Measurements from ENCODE around the gene CCNJL. TPM values are rescaled to one million over a fixed set of nuclear protein-coding genes. Genes with fewer than 3 reads are reported as not detected.

The CCNJL gene
- polyA plus RNA-seq, 4 donors: 6.5 to 9.2 (median 8.7) TPM

DNA sequence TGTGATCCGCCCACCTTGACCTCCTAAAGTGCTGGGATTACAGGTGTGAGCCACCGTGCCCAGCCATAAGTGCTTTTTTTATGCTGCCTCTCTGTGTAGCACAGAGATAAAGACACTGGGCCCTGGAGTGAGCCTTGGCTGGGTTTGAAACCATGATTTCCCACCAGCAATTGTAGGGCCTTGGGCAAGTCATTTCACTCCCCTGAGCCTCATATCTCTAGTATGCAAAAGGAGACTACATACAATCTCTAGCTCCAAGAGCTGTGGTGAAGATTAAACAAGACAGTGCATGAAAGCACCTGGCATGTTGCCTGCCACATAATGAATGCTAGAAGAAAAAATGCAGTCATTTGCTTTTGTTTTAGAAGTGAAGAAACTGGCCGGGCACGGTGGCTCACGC, 79.1 kb downstream of the CCNJL start:
- no peak for DNase-seq (ENCODE audit: low read depth in 4 of 4, low spot score in 3 of 4)

DNA sequence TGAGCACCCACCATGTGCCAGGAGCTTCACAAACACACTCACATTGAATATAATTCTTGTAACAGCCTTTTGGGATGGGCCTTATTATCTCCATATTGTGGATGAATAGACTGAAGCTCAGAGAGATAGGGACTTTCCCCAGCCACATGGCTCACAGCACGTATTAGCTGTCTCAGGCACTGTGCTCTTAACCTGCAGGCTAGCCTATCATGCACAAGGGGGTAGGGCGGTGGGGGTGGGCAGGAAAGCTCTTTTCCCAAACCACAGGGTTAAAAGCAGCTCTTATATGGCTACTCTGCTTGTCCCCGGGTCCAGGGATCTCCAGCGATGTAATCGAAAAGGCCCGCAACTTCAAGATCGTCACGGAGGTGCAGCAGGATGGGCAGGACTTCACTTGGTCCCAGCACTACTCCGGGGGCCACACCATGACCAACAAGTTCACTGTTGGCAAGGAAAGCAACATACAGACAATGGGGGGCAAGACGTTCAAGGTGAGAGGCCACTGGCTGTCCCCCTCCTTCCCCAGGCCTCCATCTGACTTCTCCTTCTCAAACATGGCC, 80.5 kb downstream of the CCNJL start:
- DNase-seq (ENCODE audit: low read depth in 4 of 4, low spot score in 3 of 4): no peak

DNA sequence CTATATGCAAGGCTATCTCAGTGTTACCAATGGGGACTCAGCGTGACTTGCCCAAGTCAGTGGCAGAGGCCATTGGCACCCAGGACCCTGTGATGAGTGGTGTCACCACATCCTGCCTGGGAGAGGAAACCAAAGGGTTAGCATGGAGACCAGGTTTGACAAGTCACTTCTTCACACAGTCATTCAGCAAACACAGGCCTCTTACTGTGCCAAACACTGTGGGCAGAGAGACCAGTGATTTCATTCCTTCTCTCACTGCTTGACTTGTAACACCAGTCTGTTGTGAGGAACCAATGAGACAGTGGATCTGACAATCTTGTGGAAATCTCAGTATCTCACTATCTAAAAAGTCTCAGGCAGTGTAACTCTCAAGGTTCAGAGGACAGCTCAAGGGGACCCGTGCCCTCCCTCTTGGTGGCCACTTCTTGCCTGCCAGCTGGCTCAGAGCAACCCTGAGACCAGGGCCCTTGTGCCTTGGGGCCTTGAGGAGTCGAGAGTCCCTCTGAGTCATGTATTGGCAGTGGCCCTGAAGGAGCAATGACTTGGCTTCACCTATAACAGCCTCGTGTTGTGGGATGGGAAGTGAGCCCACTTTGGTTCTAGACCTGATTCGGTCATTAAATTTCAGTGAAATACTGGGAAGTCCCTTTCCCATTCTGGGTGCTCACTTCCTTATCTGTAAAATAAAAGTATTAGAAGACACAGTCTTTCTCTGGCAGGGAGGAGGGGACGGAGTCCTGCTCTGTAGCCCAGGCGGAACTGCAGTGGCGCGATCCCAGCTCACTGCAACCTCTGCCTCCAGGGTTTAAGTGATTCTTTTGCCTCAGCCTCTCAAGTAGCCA, 81.5 kb downstream of the CCNJL start:
- DNase-seq (ENCODE audit: low read depth in 4 of 4, low spot score in 3 of 4): no peak

DNA sequence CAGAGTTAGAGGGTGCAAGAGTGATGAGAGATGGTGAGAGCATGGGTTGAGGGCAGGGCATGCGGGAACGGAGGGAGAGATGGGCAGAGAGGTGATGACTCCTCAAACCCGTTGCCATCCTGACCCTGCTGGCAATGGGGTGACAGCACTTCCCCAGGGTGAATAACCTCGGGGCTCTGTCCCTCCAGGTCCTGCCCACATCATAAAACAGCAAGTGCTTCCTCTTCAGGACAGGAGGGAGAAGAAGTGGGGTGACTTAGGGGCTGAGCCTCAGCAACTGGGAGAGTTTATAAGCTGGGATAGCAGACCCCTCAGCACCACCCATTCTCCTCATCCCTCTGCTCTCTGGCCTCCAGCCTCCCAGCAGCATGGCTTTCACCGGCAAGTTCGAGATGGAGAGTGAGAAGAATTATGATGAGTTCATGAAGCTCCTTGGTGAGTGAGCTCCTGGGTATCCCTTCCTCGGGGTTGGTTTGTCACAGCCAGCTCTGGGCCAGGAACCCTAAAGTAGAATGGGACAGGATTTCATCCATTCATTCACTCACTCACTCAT, 83.1 kb downstream of the CCNJL start, which contains the start of gene FABP6:
Gene FABP6 (plus strand): TSS at position 317 of the 553 bp plus-strand sequence. CDS start 52 bp downstream, at position 369.
- DNase-seq (ENCODE audit: low read depth in 4 of 4, low spot score in 3 of 4): no peak

DNA sequence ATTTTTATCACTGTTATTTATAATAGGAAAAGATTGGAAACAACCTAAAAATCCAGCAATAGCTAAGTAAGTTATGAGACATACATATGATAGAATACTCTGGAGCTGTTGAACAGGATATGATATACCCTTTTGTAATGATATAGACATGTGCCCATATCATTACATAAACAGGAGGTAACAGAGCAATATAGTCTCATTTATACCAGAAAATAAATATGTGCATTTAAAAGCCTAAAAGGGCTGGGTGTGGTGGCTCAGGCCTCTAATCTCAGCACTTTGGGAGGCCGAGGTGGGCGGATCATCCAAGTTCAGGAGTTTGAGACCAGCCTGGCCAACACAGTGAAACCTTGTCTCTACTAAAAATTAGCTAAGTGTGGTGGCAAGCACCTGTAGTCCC, 85.4 kb downstream of the CCNJL start:
- DNase-seq (ENCODE audit: low read depth in 4 of 4, low spot score in 3 of 4): no peak

DNA sequence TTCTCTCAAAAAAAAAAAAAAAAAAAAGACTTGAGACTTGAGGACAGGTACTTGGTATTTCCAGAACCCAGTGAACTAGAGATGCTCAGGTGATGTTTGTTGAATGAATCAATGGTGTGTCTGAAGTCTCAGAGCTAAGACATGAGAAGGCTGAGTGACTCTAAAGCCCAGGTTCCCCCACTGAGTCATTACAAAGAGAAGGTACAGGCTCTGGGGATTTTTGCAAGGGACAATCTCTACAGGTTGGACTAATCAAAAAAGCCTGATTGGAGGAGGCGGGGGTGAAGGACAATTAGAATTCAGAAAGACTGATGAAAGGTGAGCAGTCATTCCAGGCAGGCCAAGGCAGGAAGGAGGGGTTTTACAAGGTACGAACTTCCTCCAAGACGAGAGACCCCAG, 91.3 kb downstream of the CCNJL start:
- DNase-seq (ENCODE audit: low read depth in 4 of 4, low spot score in 3 of 4): no peak

DNA sequence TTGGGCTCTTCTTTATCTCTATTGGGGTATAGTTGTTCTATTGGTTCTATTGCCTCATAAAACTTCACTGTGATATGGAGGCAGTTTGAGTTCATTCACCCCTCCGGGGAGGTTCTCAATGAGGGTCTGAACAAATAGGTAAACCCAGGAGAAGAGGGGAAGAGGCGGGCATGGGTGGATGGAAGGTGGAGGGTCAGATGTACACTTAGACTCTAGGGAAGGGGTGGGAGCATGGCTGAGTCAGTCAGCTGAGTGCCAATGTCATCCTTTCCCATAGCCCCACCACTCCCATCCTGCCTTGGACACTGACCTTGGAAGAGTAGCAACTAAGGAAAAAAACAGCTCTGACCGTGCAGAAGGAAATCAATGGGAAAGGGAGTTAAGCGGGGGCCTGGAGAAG, 93.0 kb downstream of the CCNJL start:
- DNase-seq (ENCODE audit: low read depth in 4 of 4, low spot score in 3 of 4): no peak

DNA sequence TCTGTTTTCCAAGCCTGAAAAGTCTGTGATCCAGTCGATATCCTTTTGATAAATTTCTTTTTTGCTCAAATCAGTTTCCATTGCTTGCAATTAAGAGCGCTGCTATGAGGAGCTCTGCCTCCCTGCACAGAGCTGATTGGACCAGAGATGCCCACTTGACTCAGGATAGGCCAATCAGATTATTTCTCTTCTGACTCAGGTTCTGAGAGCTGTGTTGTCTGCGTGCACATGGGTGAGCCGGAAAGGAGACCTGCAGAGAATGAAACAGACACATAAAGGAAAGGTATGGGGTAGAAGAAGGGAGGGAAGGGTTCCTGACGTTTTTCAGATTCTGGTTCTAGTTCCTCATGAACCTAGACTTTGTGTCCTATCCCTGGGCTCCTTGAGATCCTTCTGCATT, 98.8 kb downstream of the CCNJL start:
- no peak for DNase-seq (ENCODE audit: low read depth in 4 of 4, low spot score in 3 of 4)

DNA sequence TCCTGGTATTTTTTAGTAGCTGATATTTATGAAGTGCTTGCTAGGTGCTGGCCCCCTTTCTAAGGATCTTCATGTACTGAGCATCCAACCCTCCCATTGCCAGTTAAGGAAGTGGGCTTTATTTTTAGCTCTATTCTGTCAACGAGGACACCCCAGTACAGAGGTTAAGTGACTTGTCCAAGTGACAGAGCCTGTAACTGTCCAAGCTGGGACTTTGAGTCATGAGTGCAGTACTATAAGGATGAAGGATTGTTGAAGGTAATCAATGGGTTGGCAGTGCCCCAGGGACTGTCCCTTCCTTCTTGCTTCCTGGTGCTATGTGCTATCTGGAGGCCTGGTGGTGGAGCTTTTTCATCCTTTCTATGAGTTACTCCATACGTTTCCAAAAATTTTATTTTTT, 101.0 kb downstream of the CCNJL start:
- DNase-seq (ENCODE audit: low read depth in 4 of 4, low spot score in 3 of 4): no peak

DNA sequence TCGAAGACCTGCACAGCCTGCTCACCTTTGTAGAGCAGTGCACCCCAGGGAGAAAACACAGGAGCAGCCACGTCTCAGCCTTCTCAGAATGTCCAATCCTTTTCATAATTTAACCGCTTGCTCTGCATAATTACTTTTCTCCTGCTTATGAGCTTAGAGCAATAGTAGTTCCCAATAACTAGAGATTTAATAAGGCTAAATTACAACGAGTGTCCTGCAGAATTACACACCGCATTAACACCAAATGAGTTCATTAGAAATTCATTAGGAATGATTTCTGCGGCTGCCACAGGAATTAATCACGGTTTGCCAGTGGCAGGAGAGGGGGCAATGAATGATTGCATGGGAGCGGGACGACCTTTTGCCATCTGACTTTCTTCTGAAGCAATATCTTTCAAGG, 101.8 kb downstream of the CCNJL start:
- DNase-seq (ENCODE audit: low read depth in 4 of 4, low spot score in 3 of 4): no peak

DNA sequence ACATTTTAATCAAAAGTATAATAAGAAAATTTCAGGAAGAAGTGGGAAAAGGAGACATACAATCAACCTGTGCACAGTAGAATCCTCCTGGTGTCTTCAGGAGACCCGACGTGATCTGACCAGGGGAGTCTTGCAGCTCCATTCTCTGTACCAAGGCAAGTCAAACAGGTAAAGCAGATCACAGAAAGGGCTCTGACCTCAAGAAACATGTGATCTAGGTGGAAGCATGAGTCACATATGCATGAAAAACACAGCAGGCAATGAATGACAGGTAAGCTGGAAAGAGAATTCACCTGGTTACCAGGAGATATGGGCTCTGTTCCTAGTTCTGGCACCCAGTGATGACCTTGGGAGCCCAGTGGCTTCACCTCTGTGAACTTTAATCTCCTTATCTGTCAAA, 102.4 kb downstream of the CCNJL start:
- no peak for DNase-seq (ENCODE audit: low read depth in 4 of 4, low spot score in 3 of 4)

DNA sequence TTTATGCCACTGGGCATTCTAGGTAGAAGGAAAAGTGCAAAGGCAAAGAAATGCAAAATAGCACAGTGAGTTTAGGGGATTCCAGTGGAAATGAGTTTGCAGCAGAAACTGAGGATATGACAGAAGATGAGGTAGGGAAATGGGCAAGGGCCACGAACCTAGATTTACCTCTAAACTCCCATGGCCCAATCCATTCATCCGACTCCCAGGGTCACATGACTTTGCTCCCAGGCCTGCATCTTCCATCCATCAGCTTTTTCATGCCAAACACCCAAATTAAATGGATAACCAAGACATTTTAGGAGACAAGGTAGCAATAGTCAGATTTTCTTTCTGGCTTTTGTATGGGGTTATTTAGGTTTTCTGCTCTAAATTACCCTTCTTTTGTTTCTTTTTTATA, 105.3 kb downstream of the CCNJL start:
- no peak for DNase-seq (ENCODE audit: low read depth in 4 of 4, low spot score in 3 of 4)

Other genes starting within 250 kb of the CCNJL start
- gene PWWP2A, start 193.1 kb downstream of the CCNJL start, polyA plus RNA-seq (ENCODE audit: insufficient read length in 4 of 4): 10 to 100 TPM; 25.0 to 34.3 (median 33.0) TPM
- under 1 TPM in 1 of 4 donors, not detected in 3; 0.30 TPM for gene FABP6, start 83.1 kb downstream of the CCNJL start, polyA plus RNA-seq (ENCODE audit: insufficient read length in 4 of 4)
- gene C1QTNF2, start 58.1 kb upstream of the CCNJL start, polyA plus RNA-seq (ENCODE audit: insufficient read length in 4 of 4): 10 to 100 TPM in 1 of 4 donors, 1 to 10 TPM in 3; 1.5 to 27.0 (median 2.4) TPM
- gene FAM200C, start 87.5 kb upstream of the CCNJL start, polyA plus RNA-seq (ENCODE audit: insufficient read length in 4 of 4): 10 to 100 TPM; 14.3 to 16.1 (median 15.7) TPM
- 10 to 100 TPM; 44.8 to 69.2 (median 65.6) TPM for gene SLU7, start 106.5 kb upstream of the CCNJL start, polyA plus RNA-seq (ENCODE audit: insufficient read length in 4 of 4)
- 10 to 100 TPM; 58.6 to 78.9 (median 71.6) TPM for gene PTTG1, start 109.3 kb upstream of the CCNJL start, polyA plus RNA-seq (ENCODE audit: insufficient read length in 4 of 4)

Data from left renal pelvis (tissue), 4 donors.